ENCODE measurements around the gene MANSC1.

Gene MANSC1

DNA sequence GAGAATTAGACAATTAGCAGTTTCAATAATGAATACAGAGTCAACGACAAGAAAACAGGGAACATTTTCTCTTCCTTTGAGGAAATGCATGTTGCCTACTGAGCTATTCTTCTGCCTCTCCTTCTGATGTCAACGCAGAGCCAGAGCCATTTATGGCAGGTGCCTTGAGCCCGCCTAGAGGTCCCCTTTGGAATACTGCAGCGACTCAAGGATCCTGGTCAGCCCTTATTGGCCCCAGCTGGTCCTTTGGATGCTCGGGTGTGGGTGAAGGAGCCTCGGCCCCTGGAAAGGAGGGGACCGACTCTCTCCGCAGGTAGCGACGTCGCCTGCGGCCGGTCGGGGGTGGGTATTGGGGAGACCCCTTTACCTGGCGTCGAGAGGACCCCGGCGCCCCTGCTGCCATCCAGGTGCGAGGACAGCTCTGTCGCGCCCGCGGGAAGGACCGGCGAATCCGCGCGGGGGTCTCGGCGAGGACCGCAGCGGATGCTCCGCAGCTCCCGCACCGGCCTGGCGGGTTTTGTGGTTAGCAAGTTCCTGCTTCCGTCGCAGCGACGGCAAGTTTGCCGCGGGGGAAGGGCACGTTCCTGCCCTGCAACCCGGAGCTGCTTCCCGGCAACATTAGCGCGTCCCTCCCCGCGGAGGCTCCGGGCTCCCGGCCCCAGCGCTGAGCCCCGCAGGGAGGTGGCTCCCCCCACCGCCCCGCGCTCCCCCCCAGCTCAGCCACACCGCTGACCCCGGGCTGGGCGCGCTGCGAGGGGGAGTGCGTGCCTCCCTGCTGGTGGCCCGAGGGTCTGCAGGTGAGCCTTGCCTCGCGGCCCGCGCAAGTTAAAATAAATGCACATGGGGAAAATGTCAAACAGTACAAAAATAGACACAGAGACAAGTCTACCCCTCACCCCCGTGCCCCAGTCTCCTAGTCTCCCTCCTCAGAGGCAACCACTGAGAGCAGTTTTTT lies at the start of gene MANSC1:
Gene MANSC1 (minus strand): TSS at position 532 of the 955 bp plus-strand sequence. CDS start 6,928 bp downstream, outside the sequence.
- peak; percentile 35 to 40 for DNase-seq

DNA sequence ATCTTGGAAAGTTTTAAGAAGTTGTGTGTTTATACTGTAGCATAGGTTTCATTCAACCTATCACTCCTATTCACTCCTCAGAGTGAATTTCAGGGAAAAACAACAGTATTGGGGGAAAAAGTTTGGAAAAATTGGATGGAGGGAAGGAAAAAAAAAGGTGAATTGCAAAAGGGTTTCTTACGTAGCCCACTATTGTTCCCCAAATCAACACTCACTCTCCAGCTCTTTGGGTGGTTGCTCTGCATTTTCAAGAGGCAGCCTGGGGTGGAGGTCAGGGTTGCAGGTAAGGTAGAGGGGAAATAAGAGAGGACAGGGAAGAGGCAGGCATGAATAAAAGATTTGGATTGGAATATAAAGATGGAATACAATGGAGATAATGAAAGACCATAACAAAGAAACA lies 49.1 kb upstream of the MANSC1 start:
- DNase-seq = no peak

DNA sequence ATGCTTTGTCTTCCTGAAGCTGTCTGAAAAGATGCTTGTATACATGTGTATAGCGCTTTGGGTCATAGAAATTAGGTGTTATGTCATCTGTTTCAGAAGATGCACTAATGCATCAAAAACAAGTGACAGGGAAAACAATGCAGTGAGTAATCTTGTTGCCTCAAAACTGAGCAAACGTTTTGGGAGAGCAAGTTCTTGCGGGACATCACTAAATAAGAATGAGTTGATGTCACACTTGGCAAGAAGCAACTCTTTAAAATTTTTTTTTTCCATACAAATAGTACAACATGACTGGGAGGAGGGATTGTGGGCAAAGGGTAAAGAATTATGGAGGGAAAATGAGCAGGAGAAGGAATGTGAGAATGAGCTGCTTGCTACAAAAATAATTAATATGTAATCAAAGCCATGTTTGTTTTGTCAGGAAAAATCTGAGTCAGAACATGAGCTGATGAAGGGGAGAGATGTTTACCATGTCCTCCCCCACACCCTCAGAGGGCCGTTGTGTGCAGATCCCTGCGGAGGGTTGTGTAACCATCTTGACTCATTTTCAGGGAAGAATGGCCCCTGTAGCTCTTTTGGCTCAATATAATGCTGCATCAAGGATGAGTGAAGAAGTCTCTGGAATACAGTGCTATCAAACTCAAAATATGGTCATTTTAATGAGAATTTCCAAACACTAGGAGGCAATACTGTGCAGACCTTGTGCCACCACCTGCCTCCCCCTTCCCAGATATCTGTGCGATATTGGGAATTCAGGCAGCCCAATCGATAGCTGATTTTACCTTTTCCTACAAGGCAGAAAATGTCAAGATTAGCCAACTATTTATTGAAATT lies 48.2 kb upstream of the MANSC1 start:
- no peak for DNase-seq

GRCh38 chr12:12397184-12397583 lies 47.1 kb upstream of the MANSC1 start:
- DNase-seq = no peak

- DNase-seq = no peak
Measured at GRCh38 chr12:12396694-12397093, 46.7 kb upstream of the MANSC1 start.

DNA sequence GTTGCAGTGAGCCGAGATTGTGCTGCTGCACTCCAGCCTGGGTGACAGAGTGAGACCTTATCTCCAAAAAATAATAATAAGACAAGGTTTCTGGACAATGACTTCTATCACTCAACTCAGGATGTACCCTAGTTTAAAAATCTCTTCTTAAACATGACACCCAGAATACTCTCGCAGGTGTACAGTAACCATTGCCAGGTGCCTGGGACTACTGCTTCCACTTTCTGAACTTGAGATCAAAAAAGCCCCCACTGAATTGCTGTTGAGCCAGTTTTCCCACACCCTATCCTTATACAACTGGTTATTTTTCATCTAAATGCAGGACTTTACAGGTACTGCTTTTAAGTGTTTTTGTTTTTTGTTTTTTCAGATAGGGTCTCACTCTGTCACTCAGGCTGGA lies 43.1 kb upstream of the MANSC1 start:
- no peak for DNase-seq

DNA sequence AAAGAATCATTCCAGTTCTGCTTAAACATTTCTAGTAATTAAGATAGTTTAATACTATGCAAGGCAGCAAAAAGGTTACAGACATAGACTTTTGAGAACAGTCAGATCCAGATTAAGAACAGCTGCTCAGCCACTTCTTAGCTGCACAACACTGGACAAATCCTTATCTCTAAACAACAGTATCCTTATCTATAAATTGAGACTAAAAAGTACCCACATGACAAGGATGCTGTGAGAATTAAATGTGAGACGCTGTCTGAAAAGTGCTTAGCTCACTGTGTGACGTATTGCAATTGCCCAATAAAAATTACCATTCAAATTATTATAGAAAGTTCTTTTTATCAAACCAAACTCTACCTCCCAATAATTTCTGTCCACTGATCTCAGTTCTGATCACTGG lies 42.4 kb upstream of the MANSC1 start:
- DNase-seq = no peak

- DNase-seq = peak in 1 of 2 donors; percentile 14
Measured at GRCh38 chr12:12387501-12387900, 37.5 kb upstream of the MANSC1 start.

- DNase-seq = no peak
Measured at GRCh38 chr12:12384571-12385340, 34.7 kb upstream of the MANSC1 start.

- no peak for DNase-seq
Measured at GRCh38 chr12:12381982-12382381, 31.9 kb upstream of the MANSC1 start.

- DNase-seq = no peak
Measured at GRCh38 chr12:12380949-12381593, 31.0 kb upstream of the MANSC1 start.

GRCh38 chr12:12379831-12380730 lies 30.0 kb upstream of the MANSC1 start:
- peak in 1 of 2 donors; percentile 23 for DNase-seq

DNA sequence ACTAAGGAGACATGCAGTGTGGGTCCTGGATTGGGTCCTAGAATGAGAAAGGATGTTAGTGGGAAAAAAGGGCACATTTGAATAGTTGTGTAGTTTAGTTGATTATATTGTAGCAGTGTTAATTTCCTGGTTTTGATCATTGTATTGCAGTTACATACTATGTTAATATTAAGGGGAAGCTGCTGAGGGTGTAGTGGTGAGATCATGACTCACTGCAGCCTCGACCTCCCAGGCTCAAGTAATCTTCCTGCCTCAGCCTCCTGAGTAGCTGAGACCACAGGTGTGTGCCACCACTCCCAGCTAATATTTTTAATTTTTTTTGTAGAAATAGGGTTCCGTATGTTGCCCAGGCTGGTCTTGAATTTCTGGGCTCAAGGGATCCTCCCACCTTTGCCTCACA lies 28.6 kb upstream of the MANSC1 start:
- no peak for DNase-seq

DNA sequence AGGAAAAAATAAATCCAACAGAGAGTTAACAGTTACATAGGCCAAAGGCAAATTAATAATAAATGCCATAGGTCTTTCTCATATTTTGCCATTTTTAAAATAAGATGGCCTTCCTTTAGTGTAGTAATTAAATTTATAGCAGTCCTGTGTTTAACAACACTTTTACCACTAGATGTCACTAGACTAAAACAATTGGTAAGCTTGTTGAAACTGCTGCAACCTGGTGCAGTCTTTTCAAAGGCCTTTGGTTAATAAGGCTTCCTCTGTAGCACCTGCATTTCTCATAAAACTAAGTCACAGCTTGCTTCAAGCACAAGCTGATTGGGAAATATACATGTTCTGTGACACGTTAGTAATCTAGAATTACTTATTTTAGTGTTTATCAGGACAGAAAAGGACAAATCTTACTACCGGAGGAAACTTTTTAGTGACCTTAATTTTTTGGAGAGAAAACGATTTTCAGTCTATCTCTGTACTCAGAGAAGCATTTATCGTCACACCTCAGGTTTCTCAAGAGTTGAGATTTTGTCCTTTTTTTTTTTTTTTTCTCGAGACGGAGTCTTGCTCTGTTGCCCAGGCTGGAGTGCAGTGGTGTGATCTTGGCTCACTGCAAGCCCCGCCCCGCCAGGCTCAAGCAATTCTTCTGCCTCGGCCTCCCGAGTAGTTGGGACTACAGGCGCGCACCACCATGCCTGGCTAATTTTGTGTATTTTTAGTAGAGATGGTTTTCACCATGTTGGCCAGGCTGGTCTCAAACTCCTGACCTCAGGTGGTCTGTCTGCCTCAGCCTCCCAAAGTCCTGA lies 26.8 kb upstream of the MANSC1 start:
- peak; percentile 15 to 34 for DNase-seq

DNA sequence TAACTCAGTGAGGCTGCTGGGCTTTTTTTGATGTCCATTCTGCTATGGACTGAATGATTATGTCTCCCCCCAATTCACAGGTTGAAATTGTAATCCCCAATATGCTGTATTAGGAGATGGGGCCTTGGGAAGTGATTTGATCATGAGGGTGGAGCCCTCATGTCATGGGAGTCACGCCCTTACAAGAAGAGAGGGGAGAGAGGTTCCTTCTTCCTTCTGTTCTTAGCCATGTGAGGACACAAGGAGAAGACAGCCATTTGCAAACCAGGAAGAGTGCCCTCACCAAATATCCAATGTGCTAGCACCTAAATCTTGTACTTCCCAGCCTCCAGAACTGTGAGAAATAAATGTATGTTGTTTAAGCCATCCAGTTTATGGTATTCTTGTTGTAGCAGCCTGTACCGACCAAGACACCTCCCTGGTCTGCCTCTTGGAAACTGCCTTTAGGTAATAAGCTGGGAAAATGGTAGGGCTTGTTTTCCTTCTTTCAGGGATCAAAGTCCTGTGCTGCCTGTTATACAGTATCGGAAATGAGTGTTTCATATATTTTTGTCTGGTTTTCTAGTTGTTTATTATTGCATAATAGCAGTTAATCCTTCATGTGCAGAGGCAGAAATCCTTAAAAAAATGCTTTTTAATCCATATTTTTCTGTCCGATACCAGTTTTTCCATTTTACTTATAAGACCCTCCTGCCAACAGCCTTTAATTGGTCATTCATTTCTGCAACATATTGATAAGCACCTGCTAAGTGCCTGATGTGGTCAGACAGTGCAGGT lies 23.1 kb upstream of the MANSC1 start:
- no peak for DNase-seq

GRCh38 chr12:12367482-12367998 lies 17.5 kb upstream of the MANSC1 start:
- DNase-seq = no peak

- no peak for DNase-seq
Measured at GRCh38 chr12:12366701-12367481, 16.8 kb upstream of the MANSC1 start.

DNA sequence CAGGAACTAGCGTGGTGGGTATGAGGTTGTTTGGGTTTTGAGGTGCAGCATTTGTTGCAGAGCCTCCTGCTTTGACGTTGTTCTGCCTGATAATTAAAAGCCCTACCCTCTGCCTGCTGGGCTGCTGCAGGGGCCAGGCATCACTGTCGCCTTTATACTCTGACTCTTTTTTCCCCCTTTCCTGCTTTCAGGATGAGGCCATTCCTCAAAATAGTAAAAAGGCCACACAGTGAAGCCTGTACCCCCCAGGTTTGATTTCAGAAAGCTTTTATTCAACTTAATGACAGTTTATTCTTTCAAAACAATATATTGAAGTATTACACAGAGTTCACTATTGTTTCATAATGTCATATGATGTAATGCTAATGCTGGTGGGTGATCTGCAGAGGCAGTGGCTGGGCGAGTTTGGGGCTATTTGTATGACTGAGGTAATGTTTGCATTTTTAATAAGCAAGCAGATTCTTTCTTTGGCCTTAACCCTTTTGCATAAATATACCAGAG lies 15.9 kb upstream of the MANSC1 start:
- DNase-seq = no peak
